ENCODE results near the gene ADAM22. TPM values are rescaled to one million over a fixed set of nuclear protein-coding genes. Genes with fewer than 3 reads are reported as not detected.

The ADAM22 gene
- total and polyA plus RNA-seq, 10 donors: 0.43 to 4.4 (median 3.0) TPM

GRCh38 chr7:88109612-88110011, 175.6 kb downstream of the ADAM22 start:
- TF ChIP-seq CTCF (IDR thresholded peaks at IDR 0.05 in 8 of 11, conservative IDR thresholded peaks at IDR 0.05 in 3 of 11) (no peak), POLR2AphosphoS5 (IDR thresholded peaks at IDR 0.05) (no peak), POLR2A (IDR thresholded peaks at IDR 0.05) (no peak)
- no peaks in the 10 kb centered on the region for H3K27me3 ChIP-seq (replicated peaks in 1 of 7)
- H3K36me3 ChIP-seq: no peaks in the 10 kb centered on the region
- H3K9me3 ChIP-seq: no peaks in the 10 kb centered on the region
- no peaks in the 10 kb centered on the region for H3K4me1 ChIP-seq
- H3K27ac ChIP-seq: no peak overlapping the region
- intact Hi-C loops (cut with DNase I; ENCODE audit: low total_unique reads): loop anchor here (5.0 kb wide), 1 partner anchor 312 kb away; no protein-coding TSS in a partner anchor
- DNase-seq: no peak
- 88 to 92% (median 90%) methylated on average over 3 of the region's 3 CpGs for WGBS, 5 donors
- H3K4me3 ChIP-seq: no peak overlapping the region

GRCh38 chr7:88111140-88111743, 177.2 kb downstream of the ADAM22 start:
- DNase-seq: no peak
- WGBS, 5 donors: 26 to 34% (median 32%) methylated on average over 4 of the region's 4 CpGs
- no peaks in the 10 kb centered on the region for H3K36me3 ChIP-seq
- no peaks in the 10 kb centered on the region for H3K27me3 ChIP-seq (replicated peaks in 1 of 7)
- no peaks in the 10 kb centered on the region for H3K4me1 ChIP-seq
- no peak overlapping the region for H3K4me3 ChIP-seq
- TF ChIP-seq CTCF (IDR thresholded peaks at IDR 0.05 in 8 of 11, conservative IDR thresholded peaks at IDR 0.05 in 3 of 11): peak in 8 of 11 experiments; percentile 22 to 59 (median 50)
- TF ChIP-seq POLR2AphosphoS5 (IDR thresholded peaks at IDR 0.05): no peak
- H3K9me3 ChIP-seq: no peaks in the 10 kb centered on the region
- intact Hi-C loops (cut with DNase I; ENCODE audit: low total_unique reads): loop anchor here (5.0 kb wide), 1 partner anchor 314 kb away; no protein-coding TSS in a partner anchor
- H3K27ac ChIP-seq: no peak overlapping the region

- no peaks in the 10 kb centered on the region for H3K27me3 ChIP-seq (replicated peaks in 1 of 7)
- no peaks in the 10 kb centered on the region for H3K9me3 ChIP-seq
- whole genome bisulfite sequencing, 5 donors: 48 to 78% (median 69%) methylated on average over 2 of the region's 2 CpGs
- no peak for TF ChIP-seq POLR2A (IDR thresholded peaks at IDR 0.05)
- TF ChIP-seq POLR2AphosphoS5 (IDR thresholded peaks at IDR 0.05): no peak
- TF ChIP-seq CTCF (IDR thresholded peaks at IDR 0.05 in 8 of 11, conservative IDR thresholded peaks at IDR 0.05 in 3 of 11): no peak
- no peak for DNase-seq
- intact Hi-C loops (cut with DNase I; ENCODE audit: low total_unique reads): loop anchor here (5.0 kb wide), 1 partner anchor 315 kb away; no protein-coding TSS in a partner anchor
- H3K36me3 ChIP-seq: no peaks in the 10 kb centered on the region
- no peak overlapping the region for H3K27ac ChIP-seq
- H3K4me1 ChIP-seq: no peaks in the 10 kb centered on the region
- no peak overlapping the region for H3K4me3 ChIP-seq
Observed at GRCh38 chr7:88111954-88112471, 178.0 kb downstream of the ADAM22 start.

- no peak for DNase-seq
- TF ChIP-seq POLR2A (IDR thresholded peaks at IDR 0.05) (no peak), CTCF (IDR thresholded peaks at IDR 0.05 in 8 of 11, conservative IDR thresholded peaks at IDR 0.05 in 3 of 11) (no peak), POLR2AphosphoS5 (IDR thresholded peaks at IDR 0.05) (no peak)
- intact Hi-C loops (cut with DNase I; ENCODE audit: low total_unique reads): no loop called here
- H3K4me1 ChIP-seq: no peaks in the 10 kb centered on the region
- H3K27me3 ChIP-seq (replicated peaks in 1 of 7): no peaks in the 10 kb centered on the region
- no peak overlapping the region for H3K27ac ChIP-seq
- H3K4me3 ChIP-seq: no peak overlapping the region
- H3K9me3 ChIP-seq: no peaks in the 10 kb centered on the region
- no peaks in the 10 kb centered on the region for H3K36me3 ChIP-seq
Observed at GRCh38 chr7:88115258-88115796, 181.3 kb downstream of the ADAM22 start.

Measured in spleen (tissue), 11 donors.